ENCODE data around the gene RAET1L. TPM values are rescaled to one million over a fixed set of nuclear protein-coding genes. Genes with fewer than 3 reads are reported as not detected.
A peak's percentile ranks its signal among the peaks of the same experiment; 100 is the strongest.
"Not testable (repeated sequence)": the region's sequence is repeated elsewhere in the genome, so short reads cannot be mapped to it uniquely, and the experiment has no call there.

The RAET1L gene
- total RNA-seq, 1 donor from 2014 or later, result not detected

GRCh38 chr6:150016324-150017185 lies 8.8 kb downstream of the RAET1L start:
- H3K27ac Mint-ChIP-seq (ENCODE audit: unreplicated experiment), result no peak overlapping the region

GRCh38 chr6:150015281-150016001 lies 9.9 kb downstream of the RAET1L start:
- H3K4me1 Mint-ChIP-seq (ENCODE audit: unreplicated experiment), result peaks cover 29% of the 10 kb centered on the region
- H3K9me3 Mint-ChIP-seq (ENCODE audit: unreplicated experiment); H3K36me3 Mint-ChIP-seq (ENCODE audit: low read depth, unreplicated experiment); DNase-seq (ENCODE audit: low spot score); H3K4me3 Mint-ChIP-seq (ENCODE audit: unreplicated experiment); H3K27ac Mint-ChIP-seq (ENCODE audit: unreplicated experiment): not testable (repeated sequence)
- H3K27me3 Mint-ChIP-seq (ENCODE audit: unreplicated experiment), result peaks cover 12% of the 10 kb centered on the region

More at GRCh38 chr6:150016324-150017185, 8.8 kb downstream of the RAET1L start:
- Mint-ChIP-seq H3K36me3 (ENCODE audit: low read depth, unreplicated experiment) (no peaks in the 10 kb centered on the region), H3K4me1 (ENCODE audit: unreplicated experiment) (peaks cover 22% of the 10 kb centered on the region), H3K27me3 (ENCODE audit: unreplicated experiment) (peaks cover 12% of the 10 kb centered on the region), H3K9me3 (ENCODE audit: unreplicated experiment) (no peaks in the 10 kb centered on the region), H3K4me3 (ENCODE audit: unreplicated experiment) (no peak overlapping the region)
- peak; percentile 75 for TF ChIP-seq CTCF (IDR thresholded peaks at IDR 0.05; ENCODE audit: unreplicated experiment)
- DNase-seq (ENCODE audit: low spot score), result peak; percentile 51

- H3K4me1 Mint-ChIP-seq (ENCODE audit: unreplicated experiment), result peaks cover 36% of the 10 kb centered on the region
- DNase-seq (ENCODE audit: low spot score); H3K9me3 Mint-ChIP-seq (ENCODE audit: unreplicated experiment); H3K4me3 Mint-ChIP-seq (ENCODE audit: unreplicated experiment); H3K36me3 Mint-ChIP-seq (ENCODE audit: low read depth, unreplicated experiment); H3K27ac Mint-ChIP-seq (ENCODE audit: unreplicated experiment): not testable (repeated sequence)
- peaks cover 16% of the 10 kb centered on the region for H3K27me3 Mint-ChIP-seq (ENCODE audit: unreplicated experiment)
Measured at GRCh38 chr6:150014623-150015280, 10.6 kb downstream of the RAET1L start.

- DNase-seq (ENCODE audit: low spot score); H3K36me3 Mint-ChIP-seq (ENCODE audit: low read depth, unreplicated experiment); H3K27ac Mint-ChIP-seq (ENCODE audit: unreplicated experiment); H3K9me3 Mint-ChIP-seq (ENCODE audit: unreplicated experiment): not testable (repeated sequence)
- Mint-ChIP-seq H3K27me3 (ENCODE audit: unreplicated experiment) (peaks cover 16% of the 10 kb centered on the region), H3K4me3 (ENCODE audit: unreplicated experiment) (peak overlapping the region; percentile 82), H3K4me1 (ENCODE audit: unreplicated experiment) (peaks cover 42% of the 10 kb centered on the region)
Measured at GRCh38 chr6:150013785-150014622, 11.3 kb downstream of the RAET1L start.

GRCh38 chr6:150012846-150013784 lies 12.2 kb downstream of the RAET1L start:
- H3K4me3 Mint-ChIP-seq (ENCODE audit: unreplicated experiment); H3K9me3 Mint-ChIP-seq (ENCODE audit: unreplicated experiment); H3K27ac Mint-ChIP-seq (ENCODE audit: unreplicated experiment); H3K36me3 Mint-ChIP-seq (ENCODE audit: low read depth, unreplicated experiment); DNase-seq (ENCODE audit: low spot score): not testable (repeated sequence)
- peaks cover 50% of the 10 kb centered on the region for H3K4me1 Mint-ChIP-seq (ENCODE audit: unreplicated experiment)
- peaks cover 18% of the 10 kb centered on the region for H3K27me3 Mint-ChIP-seq (ENCODE audit: unreplicated experiment)

- Mint-ChIP-seq H3K36me3 (ENCODE audit: low read depth, unreplicated experiment) (no peaks in the 10 kb centered on the region), H3K4me3 (ENCODE audit: unreplicated experiment) (no peak overlapping the region), H3K4me1 (ENCODE audit: unreplicated experiment) (peaks cover 46% of the 10 kb centered on the region), H3K27ac (ENCODE audit: unreplicated experiment) (no peak overlapping the region), H3K9me3 (ENCODE audit: unreplicated experiment) (no peaks in the 10 kb centered on the region), H3K27me3 (ENCODE audit: unreplicated experiment) (peaks cover 11% of the 10 kb centered on the region)
- DNase-seq (ENCODE audit: low spot score), result no peak
- TF ChIP-seq CTCF (IDR thresholded peaks at IDR 0.05; ENCODE audit: unreplicated experiment), result no peak
Measured at GRCh38 chr6:150008588-150008987, 16.7 kb downstream of the RAET1L start.
